CD8-positive, alpha-beta memory T cell (primary cell): ENCODE measurements around the gene YARS2. TPM values are rescaled to one million over a fixed set of nuclear protein-coding genes. Genes with fewer than 3 reads are reported as not detected.

Experiments
- CTCF ChIA-PET: fragments of 350-600 bp; sonication (Branson Sonifier 250); formaldehyde crosslinking; loops from one replicate; lab custom pipeline; 2021; ENCODE audit warnings: antibody characterized with exemption; lab: Charles Lee
- POLR2A ChIA-PET: fragments of 350-600 bp; sonication (Branson Sonifier 250); formaldehyde crosslinking; loops from one replicate; lab custom pipeline; 2021; ENCODE audit warnings: antibody characterized with exemption; lab: Charles Lee
- DNase-seq, 5 donors: peaks; one replicate each; pipeline versions ENCODE4 v3.0.0 to v3.0.0-alpha.2; 2020 to 2022; ENCODE audit warnings: mixed read lengths in 1 of 5
- H3K27ac ChIP-seq: one replicate; pipeline ENCODE4 v1.7.0; 2013; ENCODE audit warnings: low read depth, mild to moderate bottlenecking, low read length, moderate library complexity
- H3K27me3 ChIP-seq: 2 replicates; pipeline ENCODE4 v1.7.0; 2013; ENCODE audit warnings: low read length, mild to moderate bottlenecking; ENCODE audit not compliant: insufficient read depth, poor library complexity, severe bottlenecking
- H3K36me3 ChIP-seq: 2 replicates; pipeline ENCODE4 v1.7.0; 2013; ENCODE audit warnings: mild to moderate bottlenecking, low read length, moderate library complexity; ENCODE audit not compliant: insufficient read depth
- H3K4me1 ChIP-seq: 2 replicates; pipeline ENCODE4 v1.7.0; 2013; ENCODE audit warnings: mild to moderate bottlenecking, low read length, moderate library complexity; ENCODE audit not compliant: insufficient read depth
- H3K4me3 ChIP-seq: 2 replicates; pipeline ENCODE4 v1.7.0; 2013; ENCODE audit warnings: mild to moderate bottlenecking, low read length
- H3K9me3 ChIP-seq: 2 replicates; pipeline ENCODE4 v1.7.0; 2013; ENCODE audit warnings: mild to moderate bottlenecking, low read length
- H3K27ac Mint-ChIP-seq, 8 donors: one replicate each; pipeline ENCODE4 v1.8.0; 2020 to 2021; ENCODE audit warnings: mixed read lengths in 8 of 8, mild to moderate bottlenecking in 6 of 8, inconsistent platforms in 3 of 8, moderate library complexity in 3 of 8
- H3K27me3 Mint-ChIP-seq, 2 donors: one replicate each; pipeline ENCODE4 v1.8.0; 2020 to 2021; ENCODE audit warnings: mixed read lengths in 2 of 2, mild to moderate bottlenecking in 1 of 2, moderate library complexity in 1 of 2
- H3K36me3 Mint-ChIP-seq, 3 donors: one replicate each; pipeline ENCODE4 v1.8.0; 2020 to 2021; ENCODE audit warnings: mixed read lengths in 3 of 3, inconsistent platforms in 1 of 3, mild to moderate bottlenecking in 1 of 3
- H3K4me1 Mint-ChIP-seq, 3 donors: one replicate each; pipeline ENCODE4 v1.8.0; 2020 to 2021; ENCODE audit warnings: mixed read lengths in 3 of 3, inconsistent platforms in 1 of 3, mild to moderate bottlenecking in 1 of 3
- H3K4me3 Mint-ChIP-seq, 7 donors: one replicate each; pipeline ENCODE4 v1.8.0; 2020 to 2021; ENCODE audit warnings: mixed read lengths in 7 of 7, mild to moderate bottlenecking in 6 of 7, moderate library complexity in 4 of 7, inconsistent platforms in 2 of 7
- H3K9me3 Mint-ChIP-seq, 5 donors: one replicate each; pipeline ENCODE4 v1.8.0; 2020 to 2022; ENCODE audit warnings: mixed read lengths in 5 of 5, mild to moderate bottlenecking in 3 of 5, moderate library complexity in 2 of 5, inconsistent platforms in 1 of 5
- polyA plus RNA-seq: library from polyadenylated mRNA; unstranded; fragments of 300-500 nt; fragmentation: Illumina TruSeq; gene quantifications from one replicate; pipeline ENCODE4 v1.2.3, GENCODE V29; 2021
- total RNA-seq, 2 experiments: library from RNA; stranded (reverse); gene quantifications; one replicate each; pipeline ENCODE4 v1.2.3, GENCODE V29; 2021

The YARS2 gene
- total and polyA plus RNA-seq, 3 experiments from 2014 or later: 18.5 to 34.8 (median 29.0) TPM

DNA sequence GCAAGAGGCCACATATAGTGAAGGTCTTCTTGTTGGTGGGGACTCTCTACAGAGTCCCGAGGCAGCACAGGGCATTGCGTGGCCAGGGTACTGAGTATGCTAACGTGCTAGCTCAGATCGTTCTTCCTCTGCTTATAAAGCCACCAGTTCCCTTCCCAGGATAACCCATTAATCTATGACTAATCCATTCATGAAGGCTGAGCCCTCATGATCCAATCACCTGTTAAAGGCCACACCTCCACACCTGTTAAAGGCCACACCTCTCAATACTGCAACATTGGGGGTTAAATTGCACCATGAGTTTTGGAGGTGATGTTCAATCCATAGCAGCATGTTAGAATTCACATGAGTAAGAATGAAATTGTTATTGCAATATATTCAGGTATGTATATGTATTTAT, 12.8 kb upstream of the YARS2 start:
- CTCF ChIA-PET: interaction anchor here (1.0 kb wide), 1 partner anchor 12 kb away, joined by 8 read pairs; the partner anchor contains the start of gene YARS2
- no peaks in the 10 kb centered on the region for H3K4me1 Mint-ChIP-seq

DNA sequence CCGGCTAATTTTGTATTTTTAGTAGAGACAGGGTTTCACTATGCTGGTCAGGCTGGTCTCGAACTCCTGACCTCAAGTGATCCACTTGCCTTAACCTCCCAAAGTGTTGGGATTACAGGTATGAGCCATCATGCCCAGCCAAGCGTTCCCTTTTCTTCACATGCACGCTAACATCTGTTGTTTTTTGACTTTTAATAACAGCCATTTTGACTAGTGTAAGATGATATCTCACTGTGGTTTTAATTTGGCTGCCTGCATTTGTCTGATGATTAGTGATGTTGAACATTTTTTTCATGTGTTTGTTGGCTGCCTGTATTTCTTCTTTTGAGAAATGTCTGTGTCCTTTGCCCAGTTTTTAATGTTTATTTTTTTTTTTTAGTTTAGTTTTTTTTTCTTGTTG, 10.2 kb upstream of the YARS2 start:
- no peak overlapping the region for H3K4me3 ChIP-seq
- no peak overlapping the region for H3K27ac ChIP-seq
- no peaks in the 10 kb centered on the region for H3K27me3 ChIP-seq
- Mint-ChIP-seq H3K9me3 (no peaks in the 10 kb centered on the region), H3K4me1 (no peaks in the 10 kb centered on the region), H3K4me3 (no peak overlapping the region), H3K27me3 (peaks cover 7 to 46% of the 10 kb centered on the region in 2 donors), H3K27ac (no peak overlapping the region), H3K36me3 (no peaks in the 10 kb centered on the region)
- H3K9me3 ChIP-seq: no peaks in the 10 kb centered on the region
- POLR2A ChIA-PET: no interaction called here
- DNase-seq: no peak
- CTCF ChIA-PET: no interaction called here
- no peaks in the 10 kb centered on the region for H3K4me1 ChIP-seq
- no peaks in the 10 kb centered on the region for H3K36me3 ChIP-seq

More for the DNA sequence above, 12.8 kb upstream of the YARS2 start:
- Histone ChIP-seq H3K4me1 (no peaks in the 10 kb centered on the region), H3K27me3 (no peaks in the 10 kb centered on the region), H3K36me3 (no peaks in the 10 kb centered on the region), H3K9me3 (no peaks in the 10 kb centered on the region), H3K4me3 (no peak overlapping the region), H3K27ac (no peak overlapping the region)
- no peak overlapping the region for H3K4me3 Mint-ChIP-seq
- no peaks in the 10 kb centered on the region for H3K9me3 Mint-ChIP-seq
- POLR2A ChIA-PET: no interaction called here
- H3K36me3 Mint-ChIP-seq: no peaks in the 10 kb centered on the region
- peaks cover 7 to 42% of the 10 kb centered on the region in 2 donors for H3K27me3 Mint-ChIP-seq
- no peak for DNase-seq
- no peak overlapping the region for H3K27ac Mint-ChIP-seq

DNA sequence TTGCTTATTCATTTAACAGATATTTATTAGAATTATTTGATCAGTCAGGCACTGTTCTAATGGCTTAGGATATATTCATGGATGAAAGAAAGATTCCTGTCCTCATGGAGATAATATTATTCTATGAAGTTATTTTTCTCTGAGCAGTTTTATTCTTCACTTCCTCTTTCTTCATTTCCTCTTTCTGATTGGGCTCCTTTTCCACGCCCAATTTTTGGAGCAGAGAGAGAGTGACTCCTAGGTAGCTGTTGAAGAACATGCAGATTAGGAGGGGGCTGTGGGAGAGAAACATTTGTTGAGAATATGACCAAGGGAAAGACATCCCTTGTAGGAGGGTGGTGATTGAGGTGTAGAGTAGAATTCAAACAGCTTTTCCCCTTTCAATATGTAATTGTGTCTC, 6.0 kb upstream of the YARS2 start:
- no peak overlapping the region for H3K4me3 Mint-ChIP-seq
- ChIA-PET POLR2A (no interaction called here), CTCF (no interaction called here)
- no peak overlapping the region for H3K27ac Mint-ChIP-seq
- H3K4me3 ChIP-seq: no peak overlapping the region
- H3K9me3 Mint-ChIP-seq: no peaks in the 10 kb centered on the region
- peaks cover 2 to 20% of the 10 kb centered on the region in 2 donors for H3K27me3 Mint-ChIP-seq
- no peak for DNase-seq
- no peaks in the 10 kb centered on the region for H3K36me3 ChIP-seq
- H3K36me3 Mint-ChIP-seq: no peaks in the 10 kb centered on the region
- no peaks in the 10 kb centered on the region for H3K4me1 Mint-ChIP-seq
- no peaks in the 10 kb centered on the region for H3K9me3 ChIP-seq
- no peaks in the 10 kb centered on the region for H3K27me3 ChIP-seq
- no peaks in the 10 kb centered on the region for H3K4me1 ChIP-seq
- no peak overlapping the region for H3K27ac ChIP-seq

DNA sequence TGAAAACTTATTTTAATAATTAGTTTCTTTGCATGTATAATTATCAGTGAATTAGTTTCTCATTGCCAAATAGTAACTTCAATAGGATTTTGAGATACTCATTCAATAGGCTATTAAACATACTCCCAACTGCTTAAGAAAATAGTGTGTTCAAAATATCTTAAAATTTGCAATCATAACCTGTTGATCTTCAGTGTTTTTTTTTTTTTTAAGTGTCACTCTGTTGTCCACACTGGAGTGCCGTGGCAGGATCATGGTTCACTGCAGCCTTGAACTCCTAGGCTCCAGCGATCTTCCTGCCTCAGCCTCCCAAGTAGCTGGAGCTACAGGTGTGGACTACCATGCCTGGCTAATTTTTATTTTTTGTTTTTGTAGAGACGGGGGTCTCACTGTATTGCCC, 1.5 kb upstream of the YARS2 start:
- H3K4me1 Mint-ChIP-seq: peaks cover 15 to 23% (median 19%) of the 10 kb centered on the region in 3 donors
- peak overlapping the region in 1 of 7 donors; percentile 60 for H3K4me3 Mint-ChIP-seq
- peaks cover 14% of the 10 kb centered on the region for H3K4me1 ChIP-seq
- H3K36me3 ChIP-seq: peaks cover 14% of the 10 kb centered on the region
- H3K27me3 Mint-ChIP-seq: peaks cover 2 to 9% of the 10 kb centered on the region in 2 donors
- H3K4me3 ChIP-seq: no peak overlapping the region
- DNase-seq: no peak
- H3K27ac Mint-ChIP-seq: peak overlapping the region in 1 of 8 donors; percentile 9
- peaks cover 0 to 30% (median 4%) of the 10 kb centered on the region in 3 donors for H3K36me3 Mint-ChIP-seq
- H3K27me3 ChIP-seq: no peaks in the 10 kb centered on the region
- no peaks in the 10 kb centered on the region for H3K9me3 Mint-ChIP-seq
- no peak overlapping the region for H3K27ac ChIP-seq
- no peaks in the 10 kb centered on the region for H3K9me3 ChIP-seq
- POLR2A ChIA-PET: no interaction called here
- CTCF ChIA-PET: interaction anchor here (1.5 to 4.0 kb wide), 5 partner anchors 12 to 1264 kb away, joined by 3 to 52 read pairs (median 8); partner anchors contain the start of gene ALG10

DNA sequence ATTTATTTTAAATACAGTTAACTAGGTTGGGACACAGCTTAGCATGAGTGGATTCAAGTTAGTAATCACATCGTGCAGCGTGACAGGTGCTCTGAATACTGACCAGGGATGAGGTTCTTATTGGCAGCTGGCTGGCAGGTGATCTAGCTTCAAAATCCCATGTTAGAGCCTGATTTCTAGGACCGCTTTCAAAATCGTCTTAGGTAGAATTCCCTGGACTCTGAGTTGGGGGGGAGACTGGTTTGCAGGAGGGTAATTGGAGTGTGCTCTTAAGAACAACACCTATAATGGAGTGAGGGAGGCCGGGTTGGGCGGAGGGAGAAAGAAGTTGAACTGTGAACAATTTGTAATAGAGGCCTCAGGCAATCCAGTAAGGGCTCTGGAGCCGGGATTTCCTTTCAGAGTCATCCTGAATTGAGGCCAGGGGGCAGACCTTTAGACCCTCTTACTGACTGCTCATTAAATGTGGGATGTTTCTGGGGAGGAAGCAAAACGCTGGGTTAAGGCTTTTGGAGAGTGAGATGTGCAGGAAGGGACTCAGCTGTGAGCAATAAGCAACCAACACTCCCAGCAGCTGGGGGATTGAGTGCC, 874 bp upstream of the YARS2 start:
- Histone ChIP-seq H3K9me3 (no peaks in the 10 kb centered on the region), H3K4me3 (peak overlapping the region; percentile 97), H3K27ac (no peak overlapping the region), H3K36me3 (peaks cover 14% of the 10 kb centered on the region), H3K27me3 (no peaks in the 10 kb centered on the region), H3K4me1 (peaks cover 14% of the 10 kb centered on the region)
- ChIA-PET POLR2A (interaction anchor here (0.6 to 1.8 kb wide), 3 partner anchors 78 to 1265 kb away, joined by 3 to 44 read pairs (median 8); partner anchors contain the start of genes ALG10 and DNM1L), CTCF (interaction anchor here (0.6 to 4.0 kb wide), 23 partner anchors 8 to 1640 kb away, joined by 3 to 52 read pairs (median 4); partner anchors contain the start of genes ALG10 and DNM1L)
- H3K27me3 Mint-ChIP-seq: peaks cover 0 to 3% of the 10 kb centered on the region in 2 donors
- peaks cover 15 to 23% (median 19%) of the 10 kb centered on the region in 3 donors for H3K4me1 Mint-ChIP-seq
- H3K36me3 Mint-ChIP-seq: peaks cover 0 to 36% (median 4%) of the 10 kb centered on the region in 3 donors
- no peaks in the 10 kb centered on the region for H3K9me3 Mint-ChIP-seq
- H3K27ac Mint-ChIP-seq: peak overlapping the region; percentile 88 to 97 (median 94)
- peak overlapping the region; percentile 84 to 98 (median 91) for H3K4me3 Mint-ChIP-seq
- no peak for DNase-seq

DNA sequence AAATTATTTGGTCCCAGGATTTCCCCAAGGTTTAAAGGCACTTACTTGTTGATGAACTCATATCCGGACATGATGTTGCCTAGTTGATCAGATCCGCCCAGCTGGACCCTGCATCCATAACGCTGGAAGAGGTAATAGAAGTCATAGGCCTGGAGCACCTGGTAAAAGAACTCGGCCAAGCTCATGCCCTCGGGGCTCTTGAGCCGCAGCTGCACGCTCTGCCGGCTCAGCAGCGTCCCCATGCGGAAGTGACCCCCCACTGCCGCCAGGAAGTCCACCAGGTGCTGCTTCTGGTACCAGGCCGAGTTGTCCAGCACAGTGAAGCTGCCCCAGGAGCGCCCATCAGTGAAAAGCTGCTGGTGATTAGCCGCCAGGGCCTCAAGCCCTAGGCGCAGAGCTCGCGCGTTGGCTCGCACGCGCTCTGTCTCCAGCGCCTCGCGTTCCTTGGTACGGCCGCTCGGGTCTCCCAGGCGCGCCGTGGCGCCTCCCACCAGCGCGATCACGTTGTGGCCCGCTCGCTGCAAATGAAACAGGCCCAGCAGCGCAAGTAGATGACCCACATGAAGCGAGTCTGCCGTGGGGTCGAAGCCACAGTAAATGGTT, 545 bp downstream of the YARS2 start:
- peaks cover 18% of the 10 kb centered on the region for H3K36me3 ChIP-seq
- H3K9me3 ChIP-seq: no peaks in the 10 kb centered on the region
- Mint-ChIP-seq H3K9me3 (no peaks in the 10 kb centered on the region), H3K4me1 (peaks cover 15 to 23% (median 19%) of the 10 kb centered on the region in 3 donors), H3K27ac (peak overlapping the region; percentile 88 to 97 (median 94)), H3K27me3 (peaks cover 0 to 3% of the 10 kb centered on the region in 2 donors), H3K36me3 (peaks cover 3 to 49% (median 10%) of the 10 kb centered on the region in 3 donors), H3K4me3 (peak overlapping the region; percentile 84 to 98 (median 91))
- peak overlapping the region; percentile 97 for H3K4me3 ChIP-seq
- POLR2A ChIA-PET: interaction anchor here (0.7 to 1.8 kb wide), 5 partner anchors 52 to 1267 kb away, joined by 3 to 44 read pairs (median 8); partner anchors contain the start of genes ALG10 and DNM1L
- peak; percentile 51 to 78 (median 65) for DNase-seq
- H3K4me1 ChIP-seq: peaks cover 14% of the 10 kb centered on the region
- CTCF ChIA-PET: interaction anchor here (0.9 to 4.0 kb wide), 27 partner anchors 9 to 1484 kb away, joined by 3 to 52 read pairs (median 4); partner anchors contain the start of genes ALG10, DNM1L and ETFBKMT
- H3K27me3 ChIP-seq: no peaks in the 10 kb centered on the region
- H3K27ac ChIP-seq: peak overlapping the region; percentile 95

DNA sequence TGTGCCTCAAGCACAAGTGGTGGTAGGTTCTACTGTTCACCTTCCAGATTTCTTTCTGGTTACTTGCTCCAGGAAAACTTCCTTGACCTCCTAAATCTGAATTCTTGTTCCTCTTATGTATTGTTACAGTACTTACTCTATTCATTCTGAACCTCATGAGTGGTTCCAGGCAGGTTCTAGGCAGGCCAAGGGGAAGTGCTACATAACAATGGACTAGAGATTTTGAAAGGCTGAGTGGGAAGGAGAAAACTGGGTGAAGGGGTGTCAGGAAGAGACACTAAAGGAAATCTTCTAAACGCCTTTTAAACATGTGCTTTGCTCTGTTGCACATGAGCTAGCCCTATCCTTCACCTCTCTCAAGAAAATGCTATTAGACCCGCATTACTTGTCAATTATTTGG, 1.6 kb downstream of the YARS2 start:
- no peaks in the 10 kb centered on the region for H3K27me3 ChIP-seq
- peak overlapping the region; percentile 95 for H3K27ac ChIP-seq
- peaks cover 15 to 23% (median 19%) of the 10 kb centered on the region in 3 donors for H3K4me1 Mint-ChIP-seq
- ChIA-PET CTCF (interaction anchor here (1.3 to 4.0 kb wide), 9 partner anchors 8 to 1267 kb away, joined by 3 to 52 read pairs (median 8); partner anchors contain the start of gene ALG10), POLR2A (interaction anchor here (0.7 to 1.0 kb wide), 2 partner anchors 1101 to 1430 kb away, joined by 5 to 7 read pairs; no protein-coding TSS in a partner anchor)
- no peaks in the 10 kb centered on the region for H3K27me3 Mint-ChIP-seq
- no peaks in the 10 kb centered on the region for H3K9me3 ChIP-seq
- H3K27ac Mint-ChIP-seq: peak overlapping the region in 7 of 8 donors; percentile 38 to 97 (median 88)
- H3K36me3 ChIP-seq: peaks cover 24% of the 10 kb centered on the region
- no peak overlapping the region for H3K4me3 ChIP-seq
- H3K36me3 Mint-ChIP-seq: peaks cover 3 to 57% (median 13%) of the 10 kb centered on the region in 3 donors
- peaks cover 14% of the 10 kb centered on the region for H3K4me1 ChIP-seq
- DNase-seq: no peak
- H3K4me3 Mint-ChIP-seq: peak overlapping the region; percentile 78 to 98 (median 86)
- H3K9me3 Mint-ChIP-seq: no peaks in the 10 kb centered on the region
